NCI-H1436 (cell line): Measurements from ENCODE around the gene APC2.

ENCODE experiments used
- DNase-seq: peaks from one replicate; lab custom pipeline; 2025; lab: John Stamatoyannopoulos, UW

APC2 gene

GRCh38 chr19:1478934-1479707, 29.2 kb downstream of the APC2 start, which contains the start of gene C19orf25:
Gene C19orf25 (minus strand): TSS chr19:1479215. CDS start chr19:1478903, 312 bp downstream.
- DNase-seq, result peak; percentile 92

GRCh38 chr19:1481224-1481892, 31.4 kb downstream of the APC2 start:
- no peak for DNase-seq

GRCh38 chr19:1481893-1482360, 32.0 kb downstream of the APC2 start:
- DNase-seq, result no peak

GRCh38 chr19:1482361-1483130, 32.6 kb downstream of the APC2 start:
- DNase-seq, result no peak

- no peak for DNase-seq
These were observed 33.4 kb downstream of the APC2 start for GRCh38 chr19:1483131-1483978.

- no peak for DNase-seq
These were observed 34.1 kb downstream of the APC2 start for GRCh38 chr19:1483979-1484428.

- DNase-seq, result no peak
These were observed 37.0 kb downstream of the APC2 start for GRCh38 chr19:1486720-1487575.

- DNase-seq, result no peak
These were observed 37.8 kb downstream of the APC2 start for GRCh38 chr19:1487576-1488281.

GRCh38 chr19:1488282-1488601, 38.3 kb downstream of the APC2 start:
- no peak for DNase-seq

- no peak for DNase-seq
These were observed 39.8 kb downstream of the APC2 start for GRCh38 chr19:1489463-1490310.

- DNase-seq, result peak; percentile 98
These were observed 40.6 kb downstream of the APC2 start, which contains the start of gene PCSK4 for GRCh38 chr19:1490311-1491113. Gene PCSK4 (minus strand): TSS chr19:1490350. CDS start chr19:1490346, 4 bp downstream.

- DNase-seq, result no peak
These were observed 41.4 kb downstream of the APC2 start, which contains the start of gene REEP6 for GRCh38 chr19:1491114-1491848. Gene REEP6 (plus strand): TSS chr19:1491181. CDS start chr19:1491270, 89 bp downstream.

GRCh38 chr19:1491849-1492170, 41.9 kb downstream of the APC2 start:
- no peak for DNase-seq

GRCh38 chr19:1492474-1493006, 42.6 kb downstream of the APC2 start:
- no peak for DNase-seq

- no peak for DNase-seq
These were observed 44.3 kb downstream of the APC2 start for GRCh38 chr19:1494115-1494815.

GRCh38 chr19:1495051-1495798, 45.3 kb downstream of the APC2 start:
- no peak for DNase-seq
